ENCODE measurements around the gene EPHA10.

Gene EPHA10

GRCh38 chr1:37676281-37677142, 88.4 kb downstream of the EPHA10 start:
- TF ChIP-seq FOXP2 (optimal IDR thresholded peaks at IDR 0.05; ENCODE audit: borderline replicate concordance, extremely low read depth, extremely low read length, insufficient read depth) (no peak), SIN3A (IDR thresholded peaks at IDR 0.05; ENCODE audit: borderline replicate concordance, insufficient read depth, low read length) (no peak), TAF1 (IDR thresholded peaks at IDR 0.05; ENCODE audit: borderline replicate concordance, insufficient read depth, low read length) (no peak), REST (IDR thresholded peaks at IDR 0.05; ENCODE audit: insufficient read depth in 1 of 2, low read depth in 2 of 2, low read length in 2 of 2) (no peak), POLR2AphosphoS5 (IDR thresholded peaks at IDR 0.05; ENCODE audit: low read depth, low read length) (no peak)

GRCh38 chr1:37673920-37674319, 91.0 kb downstream of the EPHA10 start:
- no peak for TF ChIP-seq TAF1 (IDR thresholded peaks at IDR 0.05; ENCODE audit: borderline replicate concordance, insufficient read depth, low read length)
- no peak for TF ChIP-seq SIN3A (IDR thresholded peaks at IDR 0.05; ENCODE audit: borderline replicate concordance, insufficient read depth, low read length)
- no peak for TF ChIP-seq FOXP2 (optimal IDR thresholded peaks at IDR 0.05; ENCODE audit: borderline replicate concordance, extremely low read depth, extremely low read length, insufficient read depth)
- TF ChIP-seq REST (IDR thresholded peaks at IDR 0.05; ENCODE audit: insufficient read depth in 1 of 2, low read depth in 2 of 2, low read length in 2 of 2) = no peak
- no peak for TF ChIP-seq POLR2AphosphoS5 (IDR thresholded peaks at IDR 0.05; ENCODE audit: low read depth, low read length)

GRCh38 chr1:37672136-37672870, 92.6 kb downstream of the EPHA10 start:
- TF ChIP-seq FOXP2 (optimal IDR thresholded peaks at IDR 0.05; ENCODE audit: borderline replicate concordance, extremely low read depth, extremely low read length, insufficient read depth) (no peak), TAF1 (IDR thresholded peaks at IDR 0.05; ENCODE audit: borderline replicate concordance, insufficient read depth, low read length) (no peak), POLR2AphosphoS5 (IDR thresholded peaks at IDR 0.05; ENCODE audit: low read depth, low read length) (no peak), REST (IDR thresholded peaks at IDR 0.05; ENCODE audit: insufficient read depth in 1 of 2, low read depth in 2 of 2, low read length in 2 of 2) (no peak), SIN3A (IDR thresholded peaks at IDR 0.05; ENCODE audit: borderline replicate concordance, insufficient read depth, low read length) (no peak)

- TF ChIP-seq REST (IDR thresholded peaks at IDR 0.05; ENCODE audit: insufficient read depth in 1 of 2, low read depth in 2 of 2, low read length in 2 of 2) (no peak), POLR2AphosphoS5 (IDR thresholded peaks at IDR 0.05; ENCODE audit: low read depth, low read length) (no peak), FOXP2 (optimal IDR thresholded peaks at IDR 0.05; ENCODE audit: borderline replicate concordance, extremely low read depth, extremely low read length, insufficient read depth) (no peak), TAF1 (IDR thresholded peaks at IDR 0.05; ENCODE audit: borderline replicate concordance, insufficient read depth, low read length) (no peak), SIN3A (IDR thresholded peaks at IDR 0.05; ENCODE audit: borderline replicate concordance, insufficient read depth, low read length) (no peak)
Measured at GRCh38 chr1:37671261-37671660, 93.7 kb downstream of the EPHA10 start.

All from PFSK-1 (cell line).